Measurements from ENCODE around the gene GDF7.

GDF7 gene

GRCh38 chr2:20661421-20662307 is 5.3 kb upstream of the GDF7 start:
- peak; percentile 34 for DNase-seq (ENCODE audit: low read depth, low spot score)

GRCh38 chr2:20662308-20662937 is 4.5 kb upstream of the GDF7 start:
- DNase-seq (ENCODE audit: low read depth, low spot score), result no peak

DNA sequence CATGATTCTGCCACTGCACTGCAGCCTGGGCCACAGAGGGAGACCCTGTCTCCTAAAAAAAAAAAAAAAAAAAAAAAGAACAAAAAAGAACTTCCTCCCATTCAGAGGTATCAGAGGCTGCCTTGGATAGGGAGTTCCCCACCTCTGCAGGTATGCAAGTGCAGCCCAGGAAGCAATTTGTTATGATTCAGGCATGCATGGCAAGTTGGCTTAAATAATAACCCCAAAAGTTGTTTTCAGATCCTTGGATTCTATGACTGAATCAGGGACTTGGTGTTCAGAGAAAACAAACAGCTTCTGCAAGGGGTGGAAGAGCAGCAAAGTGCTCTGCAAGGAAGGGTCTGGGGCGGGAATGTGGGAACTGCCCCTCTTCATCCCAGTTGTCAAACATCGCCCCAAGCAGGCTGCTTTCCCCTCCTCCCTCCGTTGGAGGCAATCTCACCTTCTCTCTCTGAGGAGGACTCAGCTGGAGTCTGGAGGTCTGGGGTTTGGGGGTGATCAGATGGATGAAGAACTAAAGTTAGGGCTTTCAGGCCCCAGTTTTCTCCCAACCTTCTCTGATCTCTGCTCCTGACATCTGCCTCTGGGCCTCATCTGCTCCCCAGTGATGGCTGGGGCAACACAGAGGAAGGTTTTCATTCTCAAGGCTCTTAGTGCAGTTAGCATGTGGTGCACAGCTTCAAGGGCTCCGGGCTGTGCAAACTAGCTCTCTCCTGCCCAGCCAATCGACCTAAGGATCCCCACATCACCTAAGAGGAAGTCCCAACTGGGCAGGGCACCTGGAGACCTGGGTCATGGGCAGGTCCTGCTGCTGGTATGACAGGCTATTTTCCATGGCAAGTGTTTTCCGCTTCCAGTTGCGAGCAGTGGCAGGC is 3.5 kb upstream of the GDF7 start:
- no peak for DNase-seq (ENCODE audit: low read depth, low spot score)

- DNase-seq (ENCODE audit: low read depth, low spot score), result no peak
Observed at GRCh38 chr2:20664071-20664390, 2.9 kb upstream of the GDF7 start.

- DNase-seq (ENCODE audit: low read depth, low spot score), result no peak
Observed at GRCh38 chr2:20664431-20665242, 2.3 kb upstream of the GDF7 start.

DNA sequence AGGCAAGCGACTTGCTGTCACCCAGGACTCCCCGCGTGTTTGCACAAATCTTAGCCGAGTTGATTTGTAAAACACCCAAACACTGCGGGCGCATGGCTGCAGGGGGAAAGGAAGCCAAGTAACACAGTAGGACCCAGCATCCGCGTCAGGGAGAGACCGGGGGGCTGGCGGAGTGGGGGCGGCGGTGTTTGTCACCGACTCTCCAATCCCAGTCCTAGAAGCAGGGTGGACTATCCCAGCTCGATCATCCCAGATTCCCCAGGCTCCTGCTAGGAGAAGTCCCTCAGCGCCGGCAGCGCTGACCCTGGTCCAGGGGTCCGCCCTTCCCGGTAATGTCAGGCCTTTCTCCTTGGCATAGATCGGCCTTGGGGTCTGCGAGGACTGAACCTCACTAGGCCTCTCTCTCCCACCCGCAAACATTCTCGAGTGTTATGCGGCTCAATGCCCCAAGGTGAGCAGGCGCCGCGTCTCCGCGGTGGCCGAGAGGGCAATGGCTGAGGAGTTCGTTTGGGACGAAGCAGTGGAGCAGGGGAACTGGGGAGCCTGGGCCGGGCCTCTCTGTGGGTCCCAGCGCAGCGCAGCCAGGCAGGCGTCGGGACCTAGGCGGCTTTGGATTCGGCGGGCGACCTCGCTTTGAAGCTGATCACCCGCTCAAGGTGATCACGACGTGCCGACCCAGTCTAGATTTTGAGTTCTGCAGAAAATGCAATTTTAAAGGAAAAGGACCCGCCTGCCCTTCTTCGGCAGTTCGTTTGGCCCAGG is 1.5 kb upstream of the GDF7 start:
- DNase-seq (ENCODE audit: low read depth, low spot score), result no peak

GRCh38 chr2:20666005-20666303 is 990 bp upstream of the GDF7 start:
- no peak for DNase-seq (ENCODE audit: low read depth, low spot score)

DNA sequence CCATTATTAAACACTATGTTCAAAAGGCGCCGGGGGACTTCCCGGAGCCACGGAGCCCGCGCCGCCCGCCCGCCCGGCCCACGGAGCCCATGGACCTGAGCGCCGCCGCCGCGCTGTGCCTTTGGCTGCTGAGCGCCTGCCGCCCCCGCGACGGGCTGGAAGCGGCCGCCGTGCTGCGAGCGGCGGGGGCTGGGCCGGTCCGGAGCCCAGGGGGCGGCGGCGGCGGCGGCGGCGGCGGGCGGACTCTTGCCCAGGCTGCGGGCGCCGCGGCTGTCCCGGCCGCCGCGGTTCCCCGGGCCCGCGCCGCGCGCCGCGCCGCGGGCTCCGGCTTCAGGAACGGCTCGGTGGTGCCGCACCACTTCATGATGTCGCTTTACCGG is 197 bp downstream of the GDF7 start:
- no peak for DNase-seq (ENCODE audit: low read depth, low spot score)

- DNase-seq (ENCODE audit: low read depth, low spot score), result no peak
Observed at GRCh38 chr2:20667531-20668401, 822 bp downstream of the GDF7 start.

DNA sequence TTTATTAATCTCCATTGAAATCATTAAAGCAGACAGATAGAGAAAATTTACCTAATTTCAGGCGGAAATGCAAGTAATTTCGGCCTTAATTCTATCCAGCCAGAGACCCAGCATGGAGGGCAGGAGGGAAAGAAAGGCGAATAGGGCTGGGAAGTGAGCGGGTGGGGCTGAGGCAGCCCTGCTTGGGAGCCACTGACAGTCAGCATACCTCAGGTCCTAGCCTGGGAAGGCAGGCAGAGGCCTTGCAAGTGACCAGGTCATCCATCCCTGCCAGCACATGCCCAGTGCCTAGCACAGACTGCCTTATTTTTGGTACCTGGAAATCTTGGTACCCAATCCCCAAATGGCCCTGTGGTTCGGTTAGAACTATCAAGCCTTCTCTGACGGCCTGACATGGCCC is 1.5 kb downstream of the GDF7 start:
- no peak for DNase-seq (ENCODE audit: low read depth, low spot score)

- no peak for DNase-seq (ENCODE audit: low read depth, low spot score)
Observed at GRCh38 chr2:20668871-20669475, 2.0 kb downstream of the GDF7 start.

- DNase-seq (ENCODE audit: low read depth, low spot score), result no peak
Observed at GRCh38 chr2:20669562-20670314, 2.8 kb downstream of the GDF7 start.

- DNase-seq (ENCODE audit: low read depth, low spot score), result no peak
Observed at GRCh38 chr2:20670315-20671035, 3.5 kb downstream of the GDF7 start.

- DNase-seq (ENCODE audit: low read depth, low spot score), result no peak
Observed at GRCh38 chr2:20671036-20671735, 4.2 kb downstream of the GDF7 start.

DNA sequence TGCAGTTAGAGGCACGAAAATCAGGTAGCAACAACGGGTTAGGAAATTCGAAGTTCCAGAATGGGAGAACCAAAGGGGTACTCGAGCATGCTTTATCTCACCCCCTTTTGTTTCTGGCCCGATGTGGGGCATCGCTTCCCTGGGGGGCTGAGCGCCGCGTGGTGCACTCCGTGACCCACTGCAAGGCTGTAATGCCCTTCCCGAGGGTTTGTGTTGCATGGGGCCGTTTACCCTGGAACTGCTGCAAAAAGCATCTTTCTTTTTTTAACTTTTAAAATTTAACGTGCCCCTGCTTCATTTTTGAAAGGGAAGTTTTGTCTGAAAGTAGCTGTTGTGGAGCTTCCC is 4.8 kb downstream of the GDF7 start:
- no peak for DNase-seq (ENCODE audit: low read depth, low spot score)

- no peak for DNase-seq (ENCODE audit: low read depth, low spot score)
Observed at GRCh38 chr2:20672201-20672951, 5.4 kb downstream of the GDF7 start.

All from activated CD4-positive, CD25-positive, alpha-beta regulatory T cell treated with anti-CD3 and anti-CD28 coated beads, Interleukin-2, amount 50 U/mL, for 16 hours (primary cell).